Adipose tissue (tissue), 3 donors: ENCODE results near the gene HLA-A. TPM values are rescaled to one million over a fixed set of nuclear protein-coding genes. Genes with fewer than 3 reads are reported as not detected.
"Not testable (repeated sequence)": the region's sequence is repeated elsewhere in the genome, so short reads cannot be mapped to it uniquely, and the experiment has no call there.

Source experiments
- H3K27ac ChIP-seq: one replicate; pipeline ENCODE4 v1.5.1; 2013; ENCODE audit warnings: low read depth, low read length
- WGBS, 3 donors: extraction: QIAGEN DNeasy Blood & Tissue Kit; methylation state at CpG; one replicate each; pipeline ENCODE4 v1.1.7; 2013; 5-methylcytosine and 5-hydroxymethylcytosine counted together
- polyA plus RNA-seq, 3 donors: library from polyadenylated mRNA; stranded (reverse); fragments of 200-250 nt; gene quantifications; one replicate each; pipeline ENCODE4 v1.2.3, GENCODE V29; 2013
- donor health status: healthy with polysubstance abuse.
- donor health status: Bipolar disorder and iron deficiency.
- donor health status: healthy.

Gene HLA-A
- polyA plus RNA-seq, 3 donors, result 247 to 458 (median 264) TPM

DNA sequence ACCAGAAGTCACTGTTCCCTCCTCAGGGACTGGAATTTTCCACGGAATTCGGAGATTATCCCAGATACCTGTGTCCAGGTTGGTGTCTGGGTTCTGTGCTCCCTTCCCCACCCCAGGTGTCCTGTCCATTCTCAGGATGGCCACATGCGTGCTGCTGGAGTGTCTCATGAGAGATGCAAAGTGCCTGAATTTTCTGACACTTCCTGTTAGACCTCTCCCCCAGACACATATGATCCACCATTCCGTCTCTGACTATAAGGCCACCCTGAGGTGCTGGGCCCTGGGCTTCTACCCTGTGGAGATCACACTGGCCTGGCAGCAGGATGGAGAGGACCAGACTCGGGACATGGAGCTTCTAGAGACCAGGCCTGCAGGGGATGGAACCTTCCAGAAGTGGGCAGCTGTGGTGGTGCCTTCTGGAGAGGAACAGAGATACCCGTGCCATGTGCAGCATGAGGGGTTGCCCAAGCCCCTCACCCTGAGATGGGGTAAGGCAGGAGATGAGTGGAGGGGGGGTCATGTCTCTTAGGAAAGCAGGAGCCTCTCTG lies 14.4 kb upstream of the HLA-A start:
- 64 to 92% (median 85%) methylated on average over 2 to 6 of the region's 6 CpGs for WGBS, 3 donors

DNA sequence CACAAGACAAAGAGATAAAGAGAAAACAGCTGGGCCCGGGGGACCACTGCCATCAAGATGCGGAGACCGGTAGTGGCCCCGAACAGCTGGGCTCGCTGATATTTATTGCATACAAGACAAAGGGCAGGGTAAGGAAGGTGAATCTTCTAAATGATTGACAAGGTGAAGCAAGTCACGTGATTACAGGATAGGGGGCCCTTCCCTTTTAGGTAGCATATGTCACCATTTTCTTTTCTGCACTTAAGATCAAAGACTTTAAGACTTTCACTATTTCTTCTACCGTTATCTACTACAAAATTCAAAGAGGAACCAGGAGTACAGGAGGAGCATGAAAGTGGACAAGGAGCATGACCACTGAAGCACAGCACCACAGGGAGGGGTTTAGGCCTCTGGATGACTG lies 12.3 kb upstream of the HLA-A start:
- not testable (repeated sequence) for H3K27ac ChIP-seq
- 68 to 86% (median 82%) methylated on average over 7 of the region's 7 CpGs for WGBS, 3 donors

More for the DNA sequence above, 14.4 kb upstream of the HLA-A start:
- H3K27ac ChIP-seq, result no peak overlapping the region

- 88 to 92% (median 92%) methylated on average over 8 to 14 of the region's 14 CpGs for WGBS, 3 donors
- no peak overlapping the region for H3K27ac ChIP-seq
Observed at GRCh38 chr6:29933955-29934354, 8.4 kb upstream of the HLA-A start.

- whole genome bisulfite sequencing, 3 donors, result 0 to 49% (median 0%) methylated on average over 1 of the region's 1 CpG
- no peak overlapping the region for H3K27ac ChIP-seq
Observed at GRCh38 chr6:29935273-29935955, 6.9 kb upstream of the HLA-A start.

DNA sequence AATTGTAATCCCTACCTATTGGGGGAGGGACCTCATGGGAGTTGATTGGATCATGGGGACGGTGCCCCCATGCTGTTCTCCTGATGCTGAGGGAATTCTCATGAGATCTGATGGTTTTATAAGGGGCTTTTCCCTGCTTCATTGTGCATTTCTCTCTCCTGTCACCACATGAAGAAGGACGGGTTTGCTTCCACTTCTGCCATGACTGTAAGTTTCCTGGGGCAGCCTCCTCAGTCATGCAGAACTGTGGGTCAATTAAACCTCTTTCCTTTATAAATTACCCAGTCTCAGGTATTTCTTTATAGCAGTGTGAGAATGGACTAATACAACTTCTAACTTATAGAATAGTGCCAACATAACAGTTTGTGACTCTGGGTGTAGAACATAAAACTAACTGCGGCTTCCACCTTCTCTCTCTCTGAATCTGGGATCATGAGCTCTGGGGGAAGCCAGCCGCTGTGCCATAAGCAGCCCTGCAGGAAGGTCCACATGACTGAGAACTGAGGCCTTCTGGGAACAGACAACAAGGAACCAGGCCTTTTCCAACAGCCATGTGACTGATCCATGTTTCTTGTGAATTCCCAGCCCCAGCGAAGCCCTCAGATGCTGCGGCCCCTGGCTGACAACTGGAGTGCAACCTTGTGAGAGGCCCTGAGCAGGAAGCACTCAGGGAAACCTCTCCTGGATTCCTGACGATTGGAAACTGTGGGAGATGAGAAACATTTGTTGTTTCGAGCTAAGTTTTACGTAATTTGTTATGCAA lies 3.4 kb upstream of the HLA-A start:
- no peak overlapping the region for H3K27ac ChIP-seq
- WGBS, 3 donors, result 33 to 90% (median 55%) methylated on average over 9 of the region's 9 CpGs

DNA sequence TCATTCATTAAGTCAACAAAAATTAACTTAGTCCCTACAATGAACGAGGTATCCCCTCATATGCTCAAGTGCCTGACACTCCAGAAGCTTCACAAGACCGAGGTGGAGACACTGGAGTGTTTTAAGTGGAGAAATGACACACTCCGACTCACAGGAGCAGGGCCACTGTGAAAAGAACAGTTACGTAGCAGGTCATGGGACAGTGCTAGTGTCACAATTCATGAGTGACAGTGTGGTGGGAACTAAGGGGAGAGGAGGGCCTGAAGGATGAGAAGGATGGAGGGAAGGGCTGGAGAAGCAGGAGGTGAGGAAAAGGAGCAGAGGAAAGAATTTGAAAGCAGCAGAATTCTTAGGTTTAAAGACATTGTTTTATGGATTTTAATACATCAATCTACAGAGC lies 1.3 kb upstream of the HLA-A start:
- H3K27ac ChIP-seq, result no peak overlapping the region
- WGBS, 3 donors, result 15 to 84% (median 29%) methylated on average over 4 of the region's 4 CpGs

DNA sequence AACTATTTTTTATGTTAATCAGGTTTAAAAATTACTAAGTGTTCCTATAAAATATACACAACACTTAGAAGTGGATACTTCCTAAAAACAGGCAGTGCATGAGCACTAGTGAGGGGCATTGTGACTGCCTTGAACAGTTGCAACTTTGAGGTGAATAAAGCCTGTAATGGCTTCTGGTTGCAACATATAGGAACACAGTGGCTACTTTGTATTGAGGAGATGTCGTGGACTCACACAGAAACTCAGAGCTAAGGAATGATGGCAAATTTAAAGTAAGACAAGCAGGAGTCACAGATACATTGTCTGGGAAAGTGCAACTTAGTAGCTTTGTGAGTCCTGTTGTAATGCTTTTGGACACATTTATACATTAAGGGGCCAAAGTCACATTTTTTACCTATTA lies 861 bp upstream of the HLA-A start:
- WGBS, 3 donors, result 0 to 41% (median 0%) methylated on average over 1 of the region's 1 CpG
- H3K27ac ChIP-seq, result no peak overlapping the region

DNA sequence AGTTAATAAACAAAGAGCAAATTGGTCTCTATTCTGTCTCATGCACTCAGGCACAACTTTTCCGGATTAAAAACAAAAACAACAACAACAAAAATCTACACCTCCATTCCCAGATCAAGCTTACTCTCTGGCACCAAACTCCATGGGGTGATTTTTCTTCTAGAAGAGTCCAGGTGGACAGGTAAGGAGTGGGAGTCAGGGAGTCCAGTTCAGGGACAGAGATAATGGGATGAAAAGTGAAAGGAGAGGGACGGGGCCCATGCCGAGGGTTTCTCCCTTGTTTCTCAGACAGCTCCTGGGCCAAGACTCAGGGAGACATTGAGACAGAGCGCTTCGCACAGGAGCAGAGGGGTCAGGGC lies 437 bp upstream of the HLA-A start:
- 0 to 8% (median 1%) methylated on average over 4 to 5 of the region's 5 CpGs for WGBS, 3 donors

GRCh38 chr6:29943053-29943966 lies 978 bp downstream of the HLA-A start:
- H3K27ac ChIP-seq, result no peak overlapping the region
- WGBS, 3 donors, result 22 to 35% (median 23%) methylated on average over 57 of the region's 58 CpGs

More for the DNA sequence above, 437 bp upstream of the HLA-A start:
- no peak overlapping the region for H3K27ac ChIP-seq

- H3K27ac ChIP-seq, result no peak overlapping the region
- 58 to 93% (median 68%) methylated on average over 4 of the region's 4 CpGs for WGBS, 3 donors
Observed at GRCh38 chr6:29945281-29945820, 3.0 kb downstream of the HLA-A start.

DNA sequence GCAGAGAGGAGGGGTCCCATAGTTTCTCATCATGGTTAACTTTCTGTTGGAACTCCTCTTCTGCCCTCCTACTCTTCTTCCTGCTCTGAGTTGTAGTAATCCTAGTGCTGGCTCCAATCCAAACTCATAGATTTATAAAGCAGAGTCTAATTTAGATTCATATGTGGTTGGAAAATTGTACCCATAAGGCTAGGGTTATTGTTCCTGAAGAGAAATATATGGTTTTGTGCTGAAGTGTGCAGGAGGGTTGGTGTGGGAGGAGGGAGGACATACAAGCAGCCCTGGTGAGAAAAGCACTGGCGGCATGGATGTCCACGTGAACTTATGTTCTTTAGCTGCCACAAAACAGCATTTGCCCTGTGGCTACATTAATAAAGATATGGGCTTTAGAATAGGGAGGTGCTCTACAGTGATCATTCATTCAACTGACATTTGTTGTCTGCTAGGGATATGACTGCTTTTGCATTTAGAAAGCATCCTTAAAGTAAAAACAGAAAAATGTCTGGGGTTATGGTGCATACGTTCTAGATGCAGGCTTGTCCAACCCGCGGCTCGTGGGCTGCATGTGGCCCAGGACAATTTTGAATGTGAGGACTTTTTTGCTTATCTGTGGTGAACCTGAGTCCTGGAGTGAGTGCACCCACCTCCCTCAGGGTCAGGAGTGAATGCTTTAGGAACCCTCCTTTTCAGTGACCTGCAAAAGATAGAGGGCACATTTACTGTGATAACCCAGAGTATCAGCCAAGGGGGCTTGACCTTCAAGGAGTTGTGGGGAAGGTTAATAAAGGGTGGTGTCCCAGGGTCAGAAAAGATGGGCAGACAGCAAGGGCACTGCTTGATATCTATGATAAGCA lies 4.1 kb downstream of the HLA-A start:
- 61 to 94% (median 70%) methylated on average over 6 of the region's 6 CpGs for WGBS, 3 donors
- H3K27ac ChIP-seq, result no peak overlapping the region

DNA sequence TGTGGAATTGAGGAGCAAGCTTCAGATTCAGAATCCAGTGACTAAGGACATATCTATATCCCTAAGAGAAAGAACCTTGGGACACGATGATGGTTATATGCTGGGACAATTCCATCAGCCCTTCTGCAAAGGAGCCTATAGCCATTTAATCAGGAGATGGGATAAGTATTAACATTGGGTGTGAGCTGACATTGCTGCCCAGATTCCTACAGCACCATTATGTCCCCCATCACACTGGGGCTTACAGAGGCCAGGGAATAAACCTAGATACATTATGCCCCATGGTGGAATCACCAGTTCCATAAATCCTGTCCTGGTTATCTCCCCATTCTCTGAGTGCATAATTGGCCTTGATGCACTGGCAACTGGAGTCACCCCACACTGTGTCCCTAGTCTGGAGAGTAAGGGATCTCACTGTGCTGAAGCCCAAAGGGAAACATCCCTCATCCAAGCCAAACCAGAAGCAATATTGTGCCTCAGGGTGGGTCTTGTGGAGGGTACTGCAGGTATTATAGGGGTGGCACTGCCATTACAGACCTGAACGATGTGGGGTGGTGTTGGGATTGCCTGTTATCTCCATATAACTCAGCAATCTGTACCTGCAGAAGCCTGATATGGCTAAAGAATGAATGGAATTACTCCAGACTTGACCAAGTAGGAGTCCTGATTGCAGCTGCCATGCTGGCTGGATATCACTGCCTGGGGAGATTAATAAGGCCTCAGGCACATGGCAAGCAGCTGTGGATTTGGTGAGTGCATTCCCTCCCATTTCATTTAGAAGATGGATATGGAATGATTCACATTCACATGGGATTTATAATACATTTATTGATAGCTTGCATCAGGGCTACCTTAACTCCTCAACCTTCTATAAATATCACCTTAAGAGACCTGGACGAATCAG lies 5.0 kb downstream of the HLA-A start:
- 45 to 86% (median 57%) methylated on average over 3 of the region's 3 CpGs for WGBS, 3 donors
- H3K27ac ChIP-seq, result no peak overlapping the region

DNA sequence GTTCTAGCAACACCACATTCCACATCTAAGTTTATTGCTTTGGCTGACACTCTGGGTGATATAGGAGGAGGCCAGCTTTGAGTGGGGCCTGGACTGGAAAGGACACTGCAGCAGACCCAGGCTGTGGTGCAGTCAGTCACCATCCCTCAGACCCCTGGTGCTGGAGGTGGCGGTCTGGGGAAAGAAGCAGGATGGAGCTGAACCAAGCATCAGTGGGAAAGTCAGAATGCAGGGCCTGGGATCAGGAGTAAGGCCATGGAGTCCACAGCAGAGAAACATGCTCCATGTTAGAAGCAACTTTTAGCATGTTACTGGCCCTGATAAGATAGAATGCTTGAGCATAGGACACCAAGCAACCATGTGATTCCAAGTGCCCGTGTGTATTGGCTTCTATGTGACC lies 5.9 kb downstream of the HLA-A start:
- 78 to 96% (median 85%) methylated on average over 2 of the region's 2 CpGs for WGBS, 3 donors
- H3K27ac ChIP-seq, result no peak overlapping the region

DNA sequence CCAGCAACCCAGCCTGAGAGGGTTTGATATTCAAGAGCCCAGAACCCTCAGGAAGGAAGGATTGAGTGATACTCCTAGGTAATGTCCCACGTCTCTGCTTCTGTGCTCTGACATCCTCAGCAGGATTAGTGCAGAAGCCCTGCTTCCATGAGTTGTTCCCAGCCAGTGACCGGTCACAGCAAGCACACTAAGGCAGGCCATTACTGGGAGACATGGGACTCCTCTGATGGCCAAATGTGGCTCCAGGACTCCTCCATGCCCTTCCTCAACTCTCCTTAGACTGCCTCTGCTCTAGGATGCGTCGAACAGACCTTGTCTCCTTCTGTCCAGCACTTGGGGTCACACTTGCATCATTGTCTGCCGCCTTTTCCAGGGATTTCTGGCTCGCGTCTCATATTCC lies 7.6 kb downstream of the HLA-A start:
- WGBS, 3 donors, result 59 to 86% (median 61%) methylated on average over 7 of the region's 7 CpGs
- H3K27ac ChIP-seq, result no peak overlapping the region

- 64 to 86% (median 64%) methylated on average over 3 of the region's 3 CpGs for WGBS, 3 donors
- H3K27ac ChIP-seq, result no peak overlapping the region
Observed at GRCh38 chr6:29951882-29952281, 9.6 kb downstream of the HLA-A start.

GRCh38 chr6:29953001-29953441 lies 10.7 kb downstream of the HLA-A start:
- H3K27ac ChIP-seq, result no peak overlapping the region
- 65 to 95% (median 73%) methylated on average over 3 of the region's 3 CpGs for WGBS, 3 donors

DNA sequence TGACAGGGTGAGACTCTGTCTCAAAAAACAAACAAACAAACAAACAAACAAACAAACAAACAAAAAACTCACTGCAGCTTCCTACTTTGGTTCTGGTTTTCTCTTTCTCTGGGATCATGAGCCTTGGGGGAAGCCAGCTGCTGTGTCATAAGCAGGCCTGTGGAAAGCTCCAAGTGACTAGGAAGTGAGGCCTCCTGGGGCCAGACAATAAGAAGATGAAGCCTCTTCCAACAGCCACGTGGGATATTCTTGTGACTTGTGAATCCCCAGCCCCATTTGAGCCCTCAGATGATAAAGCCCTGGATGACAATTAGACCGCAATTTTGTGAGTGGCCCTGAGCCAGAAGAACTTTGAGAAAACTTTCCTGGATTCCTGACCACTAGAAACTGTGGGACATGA lies 11.4 kb downstream of the HLA-A start:
- H3K27ac ChIP-seq, result no peak overlapping the region

More for the DNA sequence above, 11.4 kb downstream of the HLA-A start:
- WGBS, 3 donors, result 25 to 67% (median 54%) methylated on average over 2 of the region's 2 CpGs
